BJ (cell line): ENCODE results near the gene CPNE7. TPM values are rescaled to one million over a fixed set of nuclear protein-coding genes. Genes with fewer than 3 reads are reported as not detected.

Experiments used
- CTCF ChIA-PET: fragments of 350-600 bp; formaldehyde crosslinking; extraction: SDS; loops from one replicate; lab custom pipeline; 2021; ENCODE audit warnings: antibody characterized with exemption, inconsistent platforms; lab: Yijun Ruan, JAX
- POLR2A ChIA-PET: fragments of 300-600 bp; sonication (Branson Sonifier 250); formaldehyde crosslinking; extraction: SDS; loops from one replicate; lab custom pipeline; 2021; ENCODE audit warnings: antibody characterized with exemption; lab: Charles Lee
- DNase-seq: peaks from one replicate; pipeline ENCODE4 v3.0.0-alpha.2; 2011; ENCODE audit warnings: low read depth
- H3K27me3 ChIP-seq: 2 replicates; pipeline ENCODE4 v1.6.0; 2011; ENCODE audit warnings: low read length; ENCODE audit not compliant: control insufficient read depth, insufficient read depth
- H3K36me3 ChIP-seq: 2 replicates; pipeline ENCODE4 v1.5.1; 2011; ENCODE audit warnings: low read length; ENCODE audit not compliant: control insufficient read depth, insufficient read depth
- H3K4me3 ChIP-seq: 2 replicates; pipeline ENCODE4 v1.5.1; 2011; ENCODE audit warnings: low read depth, mild to moderate bottlenecking, control low read depth, low read length
- polyA plus RNA-seq: library from polyadenylated mRNA; depleted of rRNA; stranded (reverse); fragments of >200 nt; gene quantifications from 2 replicates; pipeline ENCODE4 v1.2.3, GENCODE V29; 2011
- TF ChIP-seq, protein P1 (sequence below): IDR thresholded peaks from 2 replicates; pipeline ENCODE4 v1.5.1; 2011; ENCODE audit warnings: low read depth, mild to moderate bottlenecking, control low read depth, inconsistent platforms, low read length, moderate library complexity; ENCODE audit not compliant: insufficient read depth

CPNE7 gene
- polyA plus RNA-seq, 1 experiment: 7.1 TPM

DNA sequence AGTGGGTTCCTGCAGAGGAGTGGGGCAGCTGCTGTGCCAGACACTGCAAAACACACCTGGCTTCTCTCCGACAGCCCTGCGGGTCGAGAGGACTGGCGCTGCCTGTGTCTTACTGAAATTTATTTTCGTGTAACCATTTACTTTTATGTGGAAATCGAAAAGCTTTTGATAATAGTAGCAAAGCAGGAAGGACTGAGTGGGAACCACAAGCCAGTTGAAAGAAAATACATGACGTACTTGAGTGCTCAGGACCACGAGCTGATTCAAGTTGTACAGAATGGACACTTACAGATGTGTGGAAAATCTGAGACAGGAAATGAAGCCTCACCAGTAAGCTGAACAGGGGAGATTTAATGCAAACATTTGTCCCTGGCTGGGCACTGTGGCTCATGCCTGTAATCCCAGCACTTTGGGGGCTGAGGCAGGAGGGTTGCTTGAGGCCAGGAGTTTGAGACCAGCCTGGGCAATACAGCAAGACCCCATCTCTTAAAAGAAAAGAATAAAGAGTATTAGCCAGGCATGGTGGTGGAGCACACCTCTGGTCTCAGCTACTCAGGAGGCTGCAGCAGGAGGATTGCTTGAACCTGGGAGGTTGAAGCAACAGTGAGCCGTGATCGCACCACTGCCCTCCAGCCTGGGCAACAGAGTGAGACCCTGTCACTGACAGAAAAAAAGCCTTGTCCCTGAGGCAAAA, 26.4 kb upstream of the CPNE7 start:
- H3K4me3 ChIP-seq: no peak overlapping the region
- peaks cover 33% of the 10 kb centered on the region for H3K36me3 ChIP-seq
- ChIA-PET CTCF (interaction anchor here (1.1 kb wide), 1 partner anchor 9 kb away, joined by 3 read pairs; no protein-coding TSS in a partner anchor), POLR2A (no interaction called here)
- no peaks in the 10 kb centered on the region for H3K27me3 ChIP-seq
- TF ChIP-seq, protein P1, sequence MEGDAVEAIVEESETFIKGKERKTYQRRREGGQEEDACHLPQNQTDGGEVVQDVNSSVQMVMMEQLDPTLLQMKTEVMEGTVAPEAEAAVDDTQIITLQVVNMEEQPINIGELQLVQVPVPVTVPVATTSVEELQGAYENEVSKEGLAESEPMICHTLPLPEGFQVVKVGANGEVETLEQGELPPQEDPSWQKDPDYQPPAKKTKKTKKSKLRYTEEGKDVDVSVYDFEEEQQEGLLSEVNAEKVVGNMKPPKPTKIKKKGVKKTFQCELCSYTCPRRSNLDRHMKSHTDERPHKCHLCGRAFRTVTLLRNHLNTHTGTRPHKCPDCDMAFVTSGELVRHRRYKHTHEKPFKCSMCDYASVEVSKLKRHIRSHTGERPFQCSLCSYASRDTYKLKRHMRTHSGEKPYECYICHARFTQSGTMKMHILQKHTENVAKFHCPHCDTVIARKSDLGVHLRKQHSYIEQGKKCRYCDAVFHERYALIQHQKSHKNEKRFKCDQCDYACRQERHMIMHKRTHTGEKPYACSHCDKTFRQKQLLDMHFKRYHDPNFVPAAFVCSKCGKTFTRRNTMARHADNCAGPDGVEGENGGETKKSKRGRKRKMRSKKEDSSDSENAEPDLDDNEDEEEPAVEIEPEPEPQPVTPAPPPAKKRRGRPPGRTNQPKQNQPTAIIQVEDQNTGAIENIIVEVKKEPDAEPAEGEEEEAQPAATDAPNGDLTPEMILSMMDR: no peak
- DNase-seq: no peak

DNA sequence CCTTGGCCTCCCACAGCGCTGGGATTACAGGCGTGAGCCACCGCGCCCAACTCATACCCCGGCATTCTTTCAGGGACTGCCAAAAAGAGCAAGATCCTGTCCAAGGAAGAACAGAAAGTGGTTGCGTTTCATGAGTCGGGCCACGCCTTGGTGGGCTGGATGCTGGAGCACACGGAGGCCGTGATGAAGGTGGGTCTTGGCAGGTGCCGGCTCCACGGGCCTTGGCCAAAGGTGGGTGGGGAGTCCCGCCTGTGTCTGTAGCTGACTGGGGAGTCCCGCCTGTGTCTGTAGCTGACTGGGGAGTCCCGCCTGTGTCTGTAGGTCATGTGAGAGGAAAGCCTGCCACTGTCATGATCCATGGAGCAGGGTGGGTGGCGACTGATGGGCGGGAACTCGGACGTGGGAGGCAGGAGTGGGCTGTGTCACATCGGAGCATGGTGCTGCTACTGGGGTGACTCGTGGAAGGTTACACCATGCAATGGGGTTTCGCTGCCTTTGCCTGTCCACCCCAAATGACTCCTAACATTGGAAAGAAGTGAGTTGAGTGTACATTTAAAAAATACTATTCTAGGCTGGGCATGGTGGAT, 25.0 kb upstream of the CPNE7 start:
- POLR2A ChIA-PET: no interaction called here
- DNase-seq: no peak
- TF ChIP-seq, protein P1: no peak
- CTCF ChIA-PET: interaction anchor here (1.2 kb wide), 1 partner anchor 11 kb away, joined by 3 read pairs; no protein-coding TSS in a partner anchor
- H3K27me3 ChIP-seq: no peaks in the 10 kb centered on the region
- H3K4me3 ChIP-seq: no peak overlapping the region
- H3K36me3 ChIP-seq: peaks cover 26% of the 10 kb centered on the region

DNA sequence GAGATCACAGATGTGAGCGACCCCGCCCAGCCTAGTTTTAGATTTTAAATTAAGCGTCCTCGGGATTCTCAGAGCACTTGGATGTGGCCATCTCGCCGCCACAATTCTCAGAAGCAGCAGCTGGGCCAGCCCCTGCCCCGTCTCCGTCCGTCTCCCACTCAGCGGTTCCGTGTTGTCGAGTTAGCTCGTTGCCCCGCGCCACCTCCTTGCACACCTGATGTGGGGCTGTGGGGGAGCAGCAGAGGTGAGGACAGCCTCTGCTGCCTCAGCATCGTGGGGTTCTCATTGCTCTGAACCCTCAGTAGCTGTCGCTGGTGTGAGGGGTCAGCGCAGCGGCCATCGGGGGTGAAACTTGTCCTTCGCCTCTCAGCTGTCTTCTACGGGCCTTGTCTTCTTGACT, 23.2 kb upstream of the CPNE7 start:
- no peaks in the 10 kb centered on the region for H3K27me3 ChIP-seq
- CTCF ChIA-PET: no interaction called here
- peaks cover 29% of the 10 kb centered on the region for H3K36me3 ChIP-seq
- TF ChIP-seq, protein P1: no peak
- POLR2A ChIA-PET: no interaction called here
- no peak for DNase-seq
- no peak overlapping the region for H3K4me3 ChIP-seq

DNA sequence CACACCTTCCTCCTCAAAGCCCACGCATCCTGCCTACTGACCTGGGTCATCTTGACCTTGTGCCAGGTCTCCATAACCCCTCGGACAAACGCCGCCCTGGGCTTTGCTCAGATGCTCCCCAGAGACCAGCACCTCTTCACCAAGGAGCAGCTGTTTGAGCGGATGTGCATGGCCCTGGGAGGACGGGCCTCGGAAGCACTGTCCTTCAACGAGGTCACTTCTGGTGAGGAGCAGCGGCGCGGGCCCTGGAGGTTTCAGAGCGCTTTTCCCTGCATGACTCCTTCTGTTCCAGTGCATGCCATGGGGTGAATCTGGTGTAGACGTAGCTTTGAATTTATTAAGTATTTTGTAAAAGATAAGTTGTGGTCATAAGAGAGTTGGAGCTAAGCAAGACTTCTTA, 22.6 kb upstream of the CPNE7 start:
- DNase-seq: no peak
- CTCF ChIA-PET: interaction anchor here (0.8 kb wide), 1 partner anchor 11 kb away, joined by 3 read pairs; no protein-coding TSS in a partner anchor
- TF ChIP-seq, protein P1: no peak
- no peaks in the 10 kb centered on the region for H3K27me3 ChIP-seq
- POLR2A ChIA-PET: no interaction called here
- peaks cover 29% of the 10 kb centered on the region for H3K36me3 ChIP-seq
- no peak overlapping the region for H3K4me3 ChIP-seq

DNA sequence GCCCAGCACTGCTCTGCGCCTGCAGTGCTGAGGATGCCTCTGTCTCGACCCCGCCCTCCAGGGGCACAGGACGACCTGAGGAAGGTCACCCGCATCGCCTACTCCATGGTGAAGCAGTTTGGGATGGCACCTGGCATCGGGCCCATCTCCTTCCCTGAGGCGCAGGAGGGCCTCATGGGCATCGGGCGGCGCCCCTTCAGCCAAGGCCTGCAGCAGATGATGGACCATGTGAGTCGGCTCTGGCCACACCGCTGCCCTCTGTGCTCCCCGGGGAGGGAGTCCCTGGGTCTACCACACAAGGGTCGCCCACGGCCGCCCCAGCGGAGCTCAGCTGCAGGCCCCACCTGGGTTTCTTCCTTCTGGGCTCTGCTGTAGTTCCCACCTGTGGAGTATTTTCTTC, 21.8 kb upstream of the CPNE7 start:
- POLR2A ChIA-PET: no interaction called here
- Histone ChIP-seq H3K36me3 (peaks cover 26% of the 10 kb centered on the region), H3K27me3 (no peaks in the 10 kb centered on the region), H3K4me3 (no peak overlapping the region)
- no peak for DNase-seq
- CTCF ChIA-PET: interaction anchor here (0.8 kb wide), 1 partner anchor 10 kb away, joined by 3 read pairs; no protein-coding TSS in a partner anchor
- TF ChIP-seq, protein P1: no peak
